ENCODE measurements around the gene FBXL3.
A peak's percentile ranks its signal among the peaks of the same experiment; 100 is the strongest.

Gene FBXL3

GRCh38 chr13:77026861-77027621, at the start of gene FBXL3:
Gene FBXL3 (minus strand): TSS chr13:77027159. CDS start chr13:77021860, 5,299 bp downstream.
- DNase-seq, result peak; percentile 89 to 94 (median 93)

GRCh38 chr13:77067519-77067918, 40.6 kb upstream of the FBXL3 start:
- DNase-seq, result no peak

GRCh38 chr13:77065461-77066147, 38.6 kb upstream of the FBXL3 start:
- DNase-seq, result no peak

GRCh38 chr13:77062097-77062496, 35.1 kb upstream of the FBXL3 start:
- no peak for DNase-seq

GRCh38 chr13:77061362-77061761, 34.4 kb upstream of the FBXL3 start:
- DNase-seq, result no peak

- no peak for DNase-seq
Observed at GRCh38 chr13:77056886-77057285, 29.9 kb upstream of the FBXL3 start.

- peak in 2 of 3 experiments; percentile 26 to 42 for DNase-seq
Observed at GRCh38 chr13:77056382-77056781, 29.4 kb upstream of the FBXL3 start.

GRCh38 chr13:77055158-77055557, 28.2 kb upstream of the FBXL3 start:
- no peak for DNase-seq

- no peak for DNase-seq
Observed at GRCh38 chr13:77053192-77053591, 26.2 kb upstream of the FBXL3 start.

- no peak for DNase-seq
Observed at GRCh38 chr13:77048681-77049080, 21.7 kb upstream of the FBXL3 start.

- no peak for DNase-seq
Observed at GRCh38 chr13:77047649-77048343, 20.8 kb upstream of the FBXL3 start.

- DNase-seq, result peak in 1 of 3 experiments; percentile 35
Observed at GRCh38 chr13:77042566-77043177, 15.7 kb upstream of the FBXL3 start.

- DNase-seq, result no peak
Observed at GRCh38 chr13:77040835-77041234, 13.9 kb upstream of the FBXL3 start.

GRCh38 chr13:77040076-77040475, 13.1 kb upstream of the FBXL3 start:
- DNase-seq, result peak; percentile 17 to 76 (median 32)

- no peak for DNase-seq
Observed at GRCh38 chr13:77038907-77039480, 12.0 kb upstream of the FBXL3 start.

- no peak for DNase-seq
Observed at GRCh38 chr13:77036279-77036678, 9.3 kb upstream of the FBXL3 start.

GRCh38 chr13:77034881-77035280, 7.9 kb upstream of the FBXL3 start:
- no peak for DNase-seq

GRCh38 chr13:77033717-77034302, 6.9 kb upstream of the FBXL3 start:
- DNase-seq, result no peak

GRCh38 chr13:77031656-77032243, 4.8 kb upstream of the FBXL3 start:
- DNase-seq, result no peak

- no peak for DNase-seq
Observed at GRCh38 chr13:77029436-77029835, 2.5 kb upstream of the FBXL3 start.

GRCh38 chr13:77028202-77028601, 1.2 kb upstream of the FBXL3 start:
- DNase-seq, result peak in 2 of 3 experiments; percentile 21 to 55

- peak; percentile 87 to 92 (median 90) for DNase-seq
Observed at GRCh38 chr13:77026255-77026860, 601 bp downstream of the FBXL3 start.
